Mesendoderm (in vitro differentiated cells): ENCODE data around the gene ZCWPW1.

Experiments
- DNase-seq: peaks from one replicate; pipeline ENCODE4 v3.0.0; 2013
- H2AK5ac ChIP-seq: 2 replicates; pipeline ENCODE4 v1.6.1; 2013; ENCODE audit warnings: low read length, inconsistent platforms
- H2BK120ac ChIP-seq: 2 replicates; pipeline ENCODE4 v1.6.1; 2013; ENCODE audit warnings: low read depth, mild to moderate bottlenecking, low read length, moderate library complexity, mixed read lengths
- H2BK15ac ChIP-seq: replicated peaks from 2 replicates; pipeline ENCODE4 v1.6.1; 2013; ENCODE audit warnings: low read depth, mild to moderate bottlenecking, moderate library complexity
- H2BK5ac ChIP-seq: 2 replicates; pipeline ENCODE4 v1.6.1; 2013; ENCODE audit warnings: low read length, inconsistent platforms
- H3K18ac ChIP-seq: 2 replicates; pipeline ENCODE4 v1.6.1; 2013; ENCODE audit warnings: mild to moderate bottlenecking, low read length, mixed read lengths
- H3K23ac ChIP-seq: one replicate; pipeline ENCODE4 v1.6.1; 2013; ENCODE audit warnings: low read length
- H3K27ac ChIP-seq: 2 replicates; pipeline ENCODE4 v1.5.1; 2013; ENCODE audit warnings: low read depth, mild to moderate bottlenecking, inconsistent platforms, low read length, moderate library complexity
- H3K27me3 ChIP-seq: 2 replicates; pipeline ENCODE4 v1.6.1; 2013; ENCODE audit warnings: low read length, control low read depth, mild to moderate bottlenecking, inconsistent platforms; ENCODE audit not compliant: insufficient read depth, poor library complexity
- H3K36me3 ChIP-seq: 2 replicates; pipeline ENCODE4 v1.6.1; 2013; ENCODE audit warnings: low read length, inconsistent platforms; ENCODE audit not compliant: control insufficient read depth, insufficient read depth
- H3K4ac ChIP-seq: one replicate; pipeline ENCODE4 v1.6.1; 2013; ENCODE audit warnings: low read depth, mild to moderate bottlenecking, low read length, moderate library complexity
- H3K4me1 ChIP-seq: 2 replicates; pipeline ENCODE4 v1.6.1; 2013; ENCODE audit warnings: low read depth, low read length, inconsistent platforms; ENCODE audit not compliant: control insufficient read depth
- H3K4me2 ChIP-seq: 2 replicates; pipeline ENCODE4 v1.6.1; 2013; ENCODE audit warnings: low read length
- H3K4me3 ChIP-seq: 2 replicates; pipeline ENCODE4 v1.5.1; 2013; ENCODE audit warnings: mild to moderate bottlenecking, low read length
- H3K56ac ChIP-seq: one replicate; pipeline ENCODE4 v1.6.1; 2013; ENCODE audit warnings: low read length
- H3K79me1 ChIP-seq: 2 replicates; pipeline ENCODE4 v1.6.1; 2013; ENCODE audit warnings: low read length, inconsistent platforms
- H3K79me2 ChIP-seq: 2 replicates; pipeline ENCODE4 v1.6.1; 2013; ENCODE audit warnings: mild to moderate bottlenecking, low read length; ENCODE audit not compliant: control insufficient read depth, insufficient read depth
- H3K9ac ChIP-seq: 2 replicates; pipeline ENCODE4 v1.6.1; 2013; ENCODE audit warnings: low read length, inconsistent platforms
- H4K5ac ChIP-seq: one replicate; pipeline ENCODE4 v1.6.1; 2013; ENCODE audit warnings: low read length
- H4K8ac ChIP-seq: one replicate; pipeline ENCODE4 v1.6.1; 2013; ENCODE audit warnings: low read depth, mild to moderate bottlenecking, control low read depth, low read length, moderate library complexity
- WGBS: extraction: QIAGEN DNeasy Blood & Tissue Kit; methylation state at CpG from one replicate; pipeline ENCODE4 v1.1.7; 2013; ENCODE audit warnings: low lambda C conversion rate, missing lambda C conversion rate; ENCODE audit not compliant: insufficient coverage; ENCODE audit errors: extremely low coverage; 5-methylcytosine and 5-hydroxymethylcytosine counted together

ZCWPW1 gene

DNA sequence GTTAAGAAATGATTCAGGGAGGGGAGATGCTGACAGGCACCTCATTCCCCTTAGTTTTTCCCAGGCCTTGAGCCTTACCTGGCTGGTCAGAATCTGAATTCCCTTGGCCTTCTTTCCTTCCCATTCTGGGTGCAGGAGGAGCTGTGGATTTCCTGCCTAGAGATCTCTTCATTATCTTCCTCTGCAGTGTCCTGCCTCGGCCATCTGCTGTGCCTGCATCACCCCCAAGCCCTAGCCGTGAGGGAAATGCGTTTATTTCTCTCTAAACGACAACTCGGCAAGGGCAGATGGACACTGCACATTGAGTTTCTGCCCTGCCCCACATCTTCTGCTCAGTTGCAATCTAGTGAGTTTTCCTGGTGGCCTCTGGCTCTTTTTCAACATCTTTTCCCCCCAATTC, 26.7 kb downstream of the ZCWPW1 start:
- H3K4me2 ChIP-seq: no peak overlapping the region
- DNase-seq: no peak
- H3K4me3 ChIP-seq: no peak overlapping the region
- H4K5ac ChIP-seq: no peak overlapping the region
- H3K4ac ChIP-seq: no peak overlapping the region
- H3K23ac ChIP-seq: no peak overlapping the region
- H4K8ac ChIP-seq: no peak overlapping the region
- no peak overlapping the region for H3K18ac ChIP-seq
- H2BK5ac ChIP-seq: no peak overlapping the region
- WGBS: no CpG with 5 or more reads among the region's 5 CpGs
- H2BK15ac ChIP-seq: no peak overlapping the region
- H3K4me1 ChIP-seq: no peaks in the 10 kb centered on the region
- no peaks in the 10 kb centered on the region for H3K27me3 ChIP-seq
- H2BK120ac ChIP-seq: no peak overlapping the region
- no peaks in the 10 kb centered on the region for H3K36me3 ChIP-seq
- no peak overlapping the region for H3K27ac ChIP-seq
- H3K56ac ChIP-seq: no peak overlapping the region
- H2AK5ac ChIP-seq: no peak overlapping the region
- H3K79me1 ChIP-seq: no peaks in the 10 kb centered on the region
- H3K79me2 ChIP-seq: no peaks in the 10 kb centered on the region
- H3K9ac ChIP-seq: no peak overlapping the region

DNA sequence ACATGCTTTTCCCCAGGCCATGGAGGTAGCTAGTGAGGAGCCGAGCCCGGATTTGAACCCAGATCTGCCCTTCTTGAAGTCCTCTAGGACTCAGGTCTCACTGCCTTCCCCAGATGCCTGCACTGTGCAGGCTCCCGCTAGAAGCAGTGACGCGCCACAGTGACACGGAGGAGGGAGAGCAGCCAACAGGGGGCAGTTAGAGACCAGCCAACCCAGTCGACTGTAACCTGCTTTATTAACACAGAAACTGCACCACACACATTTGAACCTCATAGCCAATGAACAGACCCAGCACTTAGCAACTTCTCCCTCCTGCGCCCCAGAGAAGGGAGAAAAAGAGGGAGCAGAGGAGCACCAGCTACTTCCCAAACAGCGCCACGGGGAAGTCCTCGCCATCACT, 27.8 kb downstream of the ZCWPW1 start:
- H3K4me2 ChIP-seq: no peak overlapping the region
- H3K79me1 ChIP-seq: no peaks in the 10 kb centered on the region
- no peaks in the 10 kb centered on the region for H3K27me3 ChIP-seq
- H2BK5ac ChIP-seq: no peak overlapping the region
- no peaks in the 10 kb centered on the region for H3K36me3 ChIP-seq
- H2BK15ac ChIP-seq: no peak overlapping the region
- H3K56ac ChIP-seq: no peak overlapping the region
- DNase-seq: peak; percentile 65
- no peaks in the 10 kb centered on the region for H3K79me2 ChIP-seq
- H3K23ac ChIP-seq: no peak overlapping the region
- H3K4me1 ChIP-seq: no peaks in the 10 kb centered on the region
- no peak overlapping the region for H4K8ac ChIP-seq
- no peak overlapping the region for H3K18ac ChIP-seq
- no peak overlapping the region for H3K4ac ChIP-seq
- H3K4me3 ChIP-seq: no peak overlapping the region
- no peak overlapping the region for H2BK120ac ChIP-seq
- no peak overlapping the region for H4K5ac ChIP-seq
- no peak overlapping the region for H3K9ac ChIP-seq
- H3K27ac ChIP-seq: no peak overlapping the region
- no CpG with 5 or more reads among the region's 11 CpGs for WGBS
- H2AK5ac ChIP-seq: no peak overlapping the region

DNA sequence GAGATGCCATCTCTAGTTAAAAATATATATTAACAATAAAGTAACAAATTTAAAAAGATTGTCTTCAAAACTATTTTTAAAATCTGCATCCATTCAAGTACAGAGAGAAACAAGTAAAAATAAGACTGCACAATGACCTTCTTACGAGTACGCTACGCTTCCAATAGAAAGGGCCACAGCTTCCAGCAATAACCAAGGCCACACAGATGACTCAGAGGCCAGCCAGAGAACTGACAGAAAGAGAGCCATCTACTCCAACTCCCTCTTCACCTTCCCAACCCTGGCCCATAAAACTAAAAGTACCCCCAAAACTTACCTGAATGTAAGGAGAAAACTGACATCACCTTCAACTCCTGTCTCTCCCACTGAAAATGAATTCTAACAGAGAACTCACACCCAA, 28.5 kb downstream of the ZCWPW1 start:
- no peak overlapping the region for H3K27ac ChIP-seq
- no peaks in the 10 kb centered on the region for H3K27me3 ChIP-seq
- no peak overlapping the region for H2BK5ac ChIP-seq
- H3K9ac ChIP-seq: no peak overlapping the region
- no peak overlapping the region for H3K4ac ChIP-seq
- H3K18ac ChIP-seq: no peak overlapping the region
- no CpG with 5 or more reads among the region's 3 CpGs for WGBS
- H4K8ac ChIP-seq: no peak overlapping the region
- DNase-seq: no peak
- H3K4me2 ChIP-seq: no peak overlapping the region
- H3K23ac ChIP-seq: no peak overlapping the region
- no peaks in the 10 kb centered on the region for H3K36me3 ChIP-seq
- no peaks in the 10 kb centered on the region for H3K4me1 ChIP-seq
- H3K79me1 ChIP-seq: no peaks in the 10 kb centered on the region
- H4K5ac ChIP-seq: no peak overlapping the region
- H3K4me3 ChIP-seq: no peak overlapping the region
- H2AK5ac ChIP-seq: no peak overlapping the region
- no peak overlapping the region for H3K56ac ChIP-seq
- no peaks in the 10 kb centered on the region for H3K79me2 ChIP-seq
- H2BK15ac ChIP-seq: no peak overlapping the region
- H2BK120ac ChIP-seq: no peak overlapping the region

- H3K27me3 ChIP-seq: no peaks in the 10 kb centered on the region
- H4K8ac ChIP-seq: no peak overlapping the region
- H3K79me2 ChIP-seq: no peaks in the 10 kb centered on the region
- H3K4me3 ChIP-seq: no peak overlapping the region
- no peak overlapping the region for H2BK120ac ChIP-seq
- H2AK5ac ChIP-seq: no peak overlapping the region
- H3K18ac ChIP-seq: no peak overlapping the region
- no peak overlapping the region for H3K56ac ChIP-seq
- no peaks in the 10 kb centered on the region for H3K79me1 ChIP-seq
- no peak overlapping the region for H2BK15ac ChIP-seq
- no peak for DNase-seq
- H3K4me2 ChIP-seq: no peak overlapping the region
- no peak overlapping the region for H2BK5ac ChIP-seq
- H3K4ac ChIP-seq: no peak overlapping the region
- no peak overlapping the region for H3K23ac ChIP-seq
- no peaks in the 10 kb centered on the region for H3K4me1 ChIP-seq
- no peak overlapping the region for H3K9ac ChIP-seq
- no peak overlapping the region for H3K27ac ChIP-seq
- WGBS: no CpG with 5 or more reads among the region's 2 CpGs
- no peak overlapping the region for H4K5ac ChIP-seq
- no peaks in the 10 kb centered on the region for H3K36me3 ChIP-seq
These were observed 30.3 kb downstream of the ZCWPW1 start for GRCh38 chr7:100398239-100398638.

DNA sequence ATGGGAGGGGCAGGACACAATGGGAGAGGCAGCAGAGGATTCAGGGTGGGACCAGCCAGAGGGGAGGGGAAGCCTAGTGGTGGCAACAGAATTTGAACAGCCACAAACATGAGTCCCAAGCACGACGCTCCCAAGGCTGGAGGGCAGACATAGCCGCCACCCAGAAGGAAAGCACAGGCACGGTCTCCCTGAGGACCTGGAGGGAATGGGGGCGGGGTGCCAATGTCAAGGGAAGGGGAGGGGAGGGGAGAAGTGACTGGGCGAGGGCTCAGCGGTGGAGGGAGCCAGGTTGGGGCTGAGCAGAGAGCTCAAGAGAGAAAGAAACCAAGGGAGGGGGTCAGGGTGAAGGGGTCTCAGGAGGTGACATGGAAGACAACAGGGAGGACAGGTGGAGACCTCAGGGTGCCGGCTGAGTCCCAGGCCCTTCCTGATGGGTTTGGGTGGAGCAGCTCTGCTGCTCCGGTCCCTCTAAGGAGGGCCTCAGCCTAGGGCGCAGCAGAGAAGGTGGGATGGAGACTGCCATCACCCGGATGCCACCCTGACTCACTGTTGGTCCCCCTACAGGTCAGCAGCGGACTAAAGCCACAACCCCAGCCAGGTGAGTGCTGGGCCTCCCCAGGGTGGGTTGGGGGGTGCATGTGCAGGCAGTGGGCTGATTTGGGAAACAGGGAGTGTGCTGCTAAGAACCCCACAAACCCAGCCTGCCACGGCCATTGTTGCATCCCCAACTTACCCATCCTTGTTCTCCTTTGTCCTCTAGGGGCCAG, 31.0 kb downstream of the ZCWPW1 start:
- Histone ChIP-seq H3K9ac (no peak overlapping the region), H2AK5ac (no peak overlapping the region), H2BK15ac (no peak overlapping the region), H4K8ac (no peak overlapping the region), H3K56ac (no peak overlapping the region), H3K36me3 (no peaks in the 10 kb centered on the region), H3K27me3 (no peaks in the 10 kb centered on the region), H3K4me2 (no peak overlapping the region), H3K23ac (no peak overlapping the region), H3K4me3 (no peak overlapping the region), H4K5ac (no peak overlapping the region), H3K79me1 (no peaks in the 10 kb centered on the region), H2BK5ac (no peak overlapping the region), H3K79me2 (no peaks in the 10 kb centered on the region), H3K27ac (no peak overlapping the region), H3K4ac (no peak overlapping the region), H3K18ac (no peak overlapping the region), H3K4me1 (no peaks in the 10 kb centered on the region), H2BK120ac (no peak overlapping the region)
- no CpG with 5 or more reads among the region's 13 CpGs for WGBS
- DNase-seq: no peak

DNA sequence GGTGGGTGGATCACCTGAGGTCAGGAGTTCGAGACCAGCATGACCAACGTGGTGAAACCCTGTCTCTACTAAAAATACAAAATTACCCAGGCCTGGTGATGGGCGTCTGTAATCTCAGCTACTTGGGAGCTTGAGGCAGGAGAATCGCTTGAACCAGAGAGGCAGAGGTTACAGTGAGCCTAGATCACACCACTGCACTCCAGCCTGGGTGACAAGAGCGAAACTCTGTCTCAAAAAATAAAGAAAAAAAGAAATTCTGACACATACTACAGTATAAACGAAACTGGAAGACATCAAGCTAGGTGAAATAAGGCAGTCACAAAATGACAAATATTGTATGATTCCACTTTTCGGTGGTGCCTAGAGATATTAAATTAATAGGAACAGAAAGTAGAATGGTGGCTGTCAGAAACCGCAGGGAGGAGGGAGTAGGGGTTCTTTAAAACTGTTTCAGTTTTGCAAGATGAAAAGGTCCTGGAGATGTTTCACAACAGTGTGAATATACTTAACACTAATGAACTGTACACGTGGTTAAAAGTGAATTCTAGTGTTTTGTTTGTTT, 32.0 kb downstream of the ZCWPW1 start:
- Histone ChIP-seq H3K9ac (no peak overlapping the region), H3K36me3 (no peaks in the 10 kb centered on the region), H3K23ac (no peak overlapping the region), H3K56ac (no peak overlapping the region), H3K4me3 (no peak overlapping the region), H3K79me1 (no peaks in the 10 kb centered on the region), H2BK5ac (no peak overlapping the region), H3K79me2 (no peaks in the 10 kb centered on the region), H2AK5ac (no peak overlapping the region), H4K8ac (no peak overlapping the region), H2BK15ac (no peak overlapping the region), H3K18ac (no peak overlapping the region), H3K27ac (no peak overlapping the region), H4K5ac (no peak overlapping the region), H3K4ac (no peak overlapping the region), H3K4me2 (no peak overlapping the region), H2BK120ac (no peak overlapping the region), H3K4me1 (no peaks in the 10 kb centered on the region), H3K27me3 (no peaks in the 10 kb centered on the region)
- no CpG with 5 or more reads among the region's 9 CpGs for WGBS
- no peak for DNase-seq
